CD4-positive, alpha-beta T cell treated with Interleukin-2 at 100 ng/mL for 4 hours (primary cell): ENCODE results near the gene TNFRSF4.
A peak's percentile ranks its signal among the peaks of the same experiment; 100 is the strongest.
"Not testable (repeated sequence)": the region's sequence is repeated elsewhere in the genome, so short reads cannot be mapped to it uniquely, and the experiment has no call there.

ENCODE experiments used
- DNase-seq: peaks from one replicate; pipeline ENCODE4 v3.0.0-alpha.2; 2020; ENCODE audit warnings: low spot score

The TNFRSF4 gene

DNA sequence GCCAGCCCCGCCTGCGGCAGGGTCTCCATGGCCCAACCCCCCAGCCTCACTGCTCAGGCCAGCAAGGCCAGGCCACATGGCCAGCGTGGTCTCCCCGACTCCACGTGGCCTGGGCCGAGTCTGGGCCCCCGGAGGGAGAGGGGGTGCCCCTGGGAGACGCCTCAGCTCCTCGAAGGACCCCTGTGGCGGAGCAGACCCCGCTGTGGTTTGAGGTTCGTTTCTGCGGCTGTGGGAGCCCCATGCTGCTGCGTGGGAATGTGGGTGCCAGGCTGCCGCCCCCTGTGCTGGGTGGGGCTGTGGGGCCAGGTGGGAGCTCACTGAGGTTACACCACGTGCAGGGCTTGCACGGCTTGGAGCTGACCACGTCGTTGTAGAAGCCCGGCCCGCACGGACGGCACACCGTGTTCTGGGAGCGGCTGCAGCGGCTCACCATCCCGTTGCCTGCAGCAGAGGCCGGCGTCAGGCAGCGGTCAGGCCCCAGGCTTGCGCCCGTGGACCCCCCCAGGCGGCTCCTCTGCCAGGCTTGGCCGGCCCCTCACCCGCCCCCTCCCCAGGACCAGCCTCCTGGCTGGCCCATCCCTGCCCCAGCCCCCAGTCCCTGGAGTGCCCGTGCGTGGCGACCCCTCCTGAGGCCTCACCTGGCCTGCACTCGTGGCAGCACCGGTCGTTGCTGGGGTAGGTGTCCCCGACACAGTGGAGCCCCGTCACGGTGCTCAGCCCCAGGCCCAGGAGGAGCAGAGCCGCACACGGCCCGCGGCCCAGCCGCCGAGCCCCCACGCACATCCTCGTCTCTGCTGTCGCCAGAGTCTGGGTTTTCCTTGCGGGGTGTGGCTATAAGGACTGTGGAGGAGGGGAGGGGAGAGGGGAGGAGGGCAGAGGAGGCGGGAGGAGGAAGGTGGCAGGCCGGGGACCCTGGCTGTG is at the start of gene TNFRSF4:
TNFRSF4 (minus strand) TSS at position 809 of the 921 bp plus-strand sequence; CDS start at position 783, 26 bp downstream.
- DNase-seq: peak; percentile 27

DNA sequence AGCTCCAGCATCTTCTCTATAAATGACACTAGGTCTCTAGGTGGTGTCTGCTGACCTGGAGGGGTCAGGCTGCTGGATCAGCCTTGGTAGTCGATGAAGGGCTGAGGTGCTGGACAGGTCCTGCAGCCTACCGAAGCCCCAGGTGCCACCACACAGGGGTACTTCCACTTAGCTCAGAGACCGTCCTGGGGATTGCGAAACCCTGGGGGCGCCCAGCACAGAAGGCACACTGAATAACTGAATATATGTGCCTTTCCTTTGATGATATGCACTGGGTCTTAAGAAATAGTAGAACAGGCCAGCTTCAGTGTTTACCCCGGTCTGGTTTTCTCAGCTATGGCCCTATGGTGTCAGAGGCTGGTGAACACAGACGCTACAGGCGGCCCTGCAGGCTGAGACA is 48.8 kb upstream of the TNFRSF4 start:
- DNase-seq: no peak

DNA sequence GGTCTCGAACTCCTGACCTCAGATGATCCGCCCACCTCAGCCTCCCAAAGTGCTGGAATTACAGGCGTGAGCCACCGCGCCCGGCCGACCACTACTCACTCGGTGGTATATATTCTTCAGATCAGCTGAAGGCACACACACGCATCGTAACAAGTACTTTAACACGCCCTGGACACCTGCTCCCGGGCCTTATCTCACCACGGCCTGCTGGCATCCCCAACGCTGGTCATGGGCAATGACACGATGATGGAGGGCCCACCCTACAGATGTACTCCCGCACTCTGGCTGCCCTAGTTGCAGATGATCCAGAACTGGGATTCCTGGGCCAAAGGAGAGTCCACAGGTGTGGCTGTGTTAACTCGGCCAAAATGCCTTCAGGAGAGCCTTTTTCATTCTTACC is 48.1 kb upstream of the TNFRSF4 start:
- no peak for DNase-seq

DNA sequence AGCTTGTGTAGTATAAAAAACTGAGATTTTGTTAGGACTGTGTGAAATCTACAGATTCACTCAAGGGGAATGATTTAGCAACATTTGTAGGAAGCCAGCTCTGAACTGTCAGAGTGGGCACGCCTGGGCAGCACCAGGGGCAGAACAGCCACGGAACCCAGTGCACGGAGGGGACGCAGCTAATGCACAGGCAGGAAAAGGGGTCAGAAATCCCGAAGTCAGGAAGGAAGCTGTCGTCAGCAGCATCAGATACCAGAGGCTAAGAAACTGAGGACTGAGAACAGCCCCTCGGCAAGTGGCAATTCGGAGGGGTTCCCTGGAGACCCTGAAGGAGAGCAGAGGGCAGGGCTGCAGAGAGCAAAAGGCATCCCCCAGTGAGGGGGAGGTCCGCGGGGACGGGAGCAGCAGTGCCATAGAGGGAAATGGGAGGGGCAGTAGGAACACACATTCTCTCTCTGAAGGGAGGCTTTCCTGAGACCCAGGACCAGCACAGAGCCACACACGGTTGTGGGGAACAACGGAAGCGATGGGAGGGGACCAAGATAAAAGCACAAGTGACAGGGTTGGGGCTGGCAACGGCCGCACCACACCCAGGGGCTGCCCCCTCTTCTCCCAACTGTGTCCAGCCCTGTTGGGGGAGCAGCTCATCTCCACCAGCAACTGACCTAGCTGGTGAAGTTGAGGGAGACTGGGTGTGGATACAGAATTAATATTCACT is 47.0 kb upstream of the TNFRSF4 start:
- no peak for DNase-seq

DNA sequence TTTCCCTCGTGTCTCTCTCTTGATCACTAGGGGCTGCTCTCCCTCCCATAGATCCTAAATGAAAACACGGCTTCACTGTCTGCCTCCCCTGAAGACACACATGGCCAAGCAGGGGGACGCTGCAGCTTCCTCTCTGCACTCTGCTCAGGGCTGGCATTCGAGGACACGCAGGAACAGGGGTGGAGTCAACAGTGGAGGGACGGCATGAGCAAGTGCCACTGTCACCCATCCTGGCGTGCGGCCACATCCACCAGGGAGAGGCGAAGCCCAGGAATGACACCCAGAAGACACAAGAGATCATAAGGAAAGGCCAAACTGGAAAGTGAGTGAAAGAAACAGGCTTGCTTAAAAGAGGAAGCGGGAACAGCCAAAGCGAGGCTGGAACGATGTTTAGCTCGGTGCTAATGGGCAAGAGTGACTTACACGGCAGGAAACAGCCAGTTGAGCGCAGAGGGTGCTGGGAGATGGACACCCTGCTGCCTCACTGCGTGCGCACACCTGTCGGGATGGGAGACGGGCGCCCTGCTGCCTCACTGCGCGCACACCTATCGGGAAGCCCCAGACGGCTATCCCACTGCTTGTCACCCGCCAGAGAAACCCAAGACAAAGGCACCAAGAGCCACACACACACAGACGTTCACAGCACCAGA is 46.1 kb upstream of the TNFRSF4 start:
- no peak for DNase-seq

DNA sequence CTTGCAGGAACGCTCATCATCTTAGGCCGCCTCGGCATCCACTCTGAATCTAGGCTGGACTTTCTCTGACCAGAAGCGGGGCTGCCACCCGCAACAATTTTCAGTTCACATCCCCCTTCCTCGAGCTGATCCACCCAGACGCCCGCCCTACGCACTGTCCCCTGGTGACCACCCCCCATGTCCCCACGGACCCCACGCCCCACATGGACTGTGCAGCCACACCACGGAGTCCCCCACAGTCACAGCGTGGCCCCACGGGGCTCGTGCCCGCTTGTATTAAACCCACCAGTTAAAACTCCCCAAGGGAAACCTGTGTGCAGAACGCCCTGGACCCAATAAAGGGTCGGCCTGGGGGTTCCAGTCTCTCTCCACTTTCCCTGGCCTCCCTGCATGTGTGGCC is 45.6 kb upstream of the TNFRSF4 start:
- no peak for DNase-seq

DNA sequence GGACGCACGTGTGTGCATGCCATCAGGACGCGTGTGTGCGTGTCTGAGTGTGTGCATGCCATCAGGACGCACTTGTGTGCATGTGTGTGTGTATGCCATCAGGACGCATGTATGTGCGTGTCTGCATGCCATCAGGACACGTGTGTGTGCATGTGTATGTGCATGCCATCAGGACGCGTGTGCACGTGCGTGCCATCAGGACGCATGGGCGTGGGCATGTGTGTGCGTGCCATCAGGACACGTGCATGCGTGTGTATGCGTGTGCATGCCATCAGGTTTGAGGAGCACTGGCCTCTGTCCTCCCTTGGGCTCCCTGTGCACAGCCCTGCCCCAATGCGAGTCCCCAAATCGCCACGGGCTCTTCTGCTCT is 45.2 kb upstream of the TNFRSF4 start:
- no peak for DNase-seq

DNA sequence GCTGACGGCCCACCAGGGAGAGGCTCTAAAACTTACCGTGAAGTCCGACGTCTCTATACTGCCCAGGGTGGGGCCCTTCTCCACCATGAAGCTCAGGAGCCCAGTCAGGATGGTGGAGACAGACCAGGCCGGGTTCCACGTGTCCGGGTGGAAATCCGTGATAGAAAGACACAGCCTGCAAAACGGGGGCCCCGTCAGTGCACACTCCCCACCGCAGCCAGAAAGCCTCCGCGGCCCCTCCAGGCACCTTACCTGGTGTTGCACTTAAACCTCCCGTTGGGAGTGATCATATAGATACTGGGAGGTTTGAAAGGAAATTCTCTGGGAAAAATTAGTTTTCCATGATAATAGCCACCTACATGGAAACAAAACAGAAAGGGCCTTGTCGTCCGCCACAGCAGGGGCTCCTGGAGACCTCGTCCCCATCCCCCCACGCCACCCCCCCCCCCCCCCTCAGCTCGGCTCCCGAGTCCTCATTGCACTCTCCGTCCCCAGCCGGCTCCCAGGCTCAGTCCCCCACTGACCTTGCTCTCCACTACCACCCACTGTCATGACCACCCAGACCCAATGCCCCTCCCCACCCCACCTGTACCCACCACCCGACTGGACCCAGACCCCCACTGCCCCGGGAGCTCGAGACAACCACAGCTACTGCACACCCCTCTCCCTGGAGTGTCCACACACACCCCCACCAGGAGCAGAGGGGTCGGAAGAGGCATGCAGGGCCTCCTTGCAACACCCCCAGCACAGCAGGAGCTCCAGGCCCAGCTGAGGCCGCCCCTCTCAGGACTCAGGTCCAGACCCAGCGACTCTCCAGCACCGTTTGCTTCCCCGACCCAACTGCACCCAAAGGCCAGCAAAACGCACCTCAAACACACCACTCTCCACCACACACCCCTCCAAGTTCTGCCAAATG is 43.3 kb upstream of the TNFRSF4 start:
- DNase-seq: no peak

DNA sequence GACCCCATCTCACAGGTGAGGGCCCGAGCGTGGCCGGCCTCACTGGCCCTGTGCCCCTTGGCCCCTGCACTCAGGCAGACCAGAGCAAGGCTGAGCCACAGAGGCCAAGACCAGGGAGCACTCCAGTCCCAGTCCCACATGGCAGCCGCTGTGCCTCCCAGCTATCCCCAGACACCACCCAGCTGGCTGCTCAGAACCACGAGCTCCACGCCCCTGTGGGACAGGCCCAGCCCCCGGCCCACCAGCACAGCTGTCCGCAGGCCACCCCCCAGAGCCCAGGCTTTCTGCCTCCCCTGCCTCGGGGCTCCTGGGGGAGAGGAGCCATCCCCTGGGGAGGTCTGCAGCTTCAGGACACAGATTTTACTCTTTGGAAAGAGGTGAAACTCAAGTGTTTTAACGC is 41.7 kb upstream of the TNFRSF4 start:
- DNase-seq: no peak

DNA sequence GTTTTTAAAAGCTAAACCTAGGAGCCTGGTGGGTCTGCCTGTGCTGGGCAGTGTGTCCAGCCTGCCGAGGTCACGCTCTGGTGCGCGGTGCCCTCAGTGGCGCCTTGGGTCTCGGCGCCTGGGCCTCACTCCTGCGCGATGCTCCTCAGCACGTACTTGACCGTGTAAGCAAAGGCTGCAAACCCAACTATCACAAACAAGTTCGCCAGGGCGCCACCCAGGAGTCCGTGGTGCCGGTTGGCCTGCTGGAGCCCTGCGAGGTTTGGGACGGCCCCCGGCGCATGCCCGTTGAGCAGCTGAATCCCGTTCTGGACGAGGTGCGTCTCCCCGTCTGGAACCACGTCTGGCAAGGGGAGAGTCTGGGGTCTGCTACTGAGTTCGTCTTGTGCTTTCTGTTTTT is 41.1 kb upstream of the TNFRSF4 start:
- DNase-seq: no peak

DNA sequence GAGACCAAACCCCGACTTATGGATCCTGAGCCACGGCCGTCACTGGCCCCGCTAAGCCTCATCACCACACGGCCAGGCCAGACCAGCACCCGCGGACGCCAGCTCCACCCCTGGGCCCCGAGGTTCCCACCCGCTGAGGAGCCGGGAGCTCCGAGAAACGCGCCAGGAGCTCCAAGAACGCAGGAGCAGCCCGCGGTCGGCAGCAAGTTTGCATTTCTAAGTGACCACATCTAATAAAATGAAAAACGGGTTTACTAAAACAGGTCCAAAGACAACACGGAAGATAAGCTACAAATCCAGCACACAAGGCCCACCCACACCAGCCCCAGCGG is 40.7 kb upstream of the TNFRSF4 start:
- no peak for DNase-seq

DNA sequence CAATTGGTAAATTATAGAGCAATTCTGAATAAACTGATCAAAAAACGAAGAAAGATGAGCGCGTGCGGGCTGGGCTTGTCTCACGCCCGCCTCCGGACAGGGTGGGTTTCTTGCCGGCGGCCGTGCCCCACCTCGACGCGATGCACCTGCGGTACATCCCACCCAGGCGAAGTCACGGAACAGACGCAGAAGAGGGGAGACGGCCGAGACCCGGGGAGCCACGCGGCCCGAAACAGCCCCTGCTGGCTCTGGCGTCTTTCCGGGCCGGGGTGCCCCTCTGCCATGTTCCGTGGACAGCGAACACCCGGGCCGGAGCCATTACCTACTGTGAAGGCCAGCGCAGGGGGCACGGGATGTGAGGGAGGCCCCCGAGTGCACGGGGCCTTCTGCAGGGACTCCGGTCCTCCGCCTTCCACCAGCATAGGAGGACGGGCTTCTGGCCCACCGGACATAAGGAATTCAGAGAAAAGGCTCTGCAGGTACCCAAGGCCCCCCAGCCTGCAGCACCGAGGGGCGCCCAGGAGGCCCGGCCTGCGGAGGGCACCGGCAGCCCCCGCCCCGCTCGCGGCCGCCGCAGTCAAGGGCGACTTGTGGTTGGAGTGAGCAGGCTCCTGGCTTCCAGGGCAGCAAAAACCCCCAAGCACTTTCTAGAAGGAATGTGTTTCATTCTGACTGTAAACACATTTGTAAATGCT is 40.2 kb upstream of the TNFRSF4 start:
- no peak for DNase-seq

DNA sequence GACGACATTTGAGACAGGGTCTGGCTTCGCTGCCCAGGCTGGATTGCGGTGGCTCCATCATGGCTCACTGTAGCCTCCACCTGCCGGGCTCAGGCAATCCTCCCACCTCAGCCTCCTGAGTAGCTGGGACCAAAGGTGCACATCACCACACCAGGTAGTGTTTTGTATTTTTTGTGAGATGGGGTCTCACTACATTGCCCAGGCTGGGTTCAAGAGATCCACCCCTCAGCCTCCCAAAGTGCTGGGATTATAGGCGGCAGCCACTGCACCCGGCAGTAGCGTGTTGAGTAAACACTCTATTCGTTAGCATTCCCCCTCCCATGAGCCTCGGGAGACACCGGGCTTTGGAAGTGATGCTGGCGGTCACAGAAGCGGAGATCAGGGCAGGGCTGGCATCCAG is 39.4 kb upstream of the TNFRSF4 start:
- no peak for DNase-seq

DNA sequence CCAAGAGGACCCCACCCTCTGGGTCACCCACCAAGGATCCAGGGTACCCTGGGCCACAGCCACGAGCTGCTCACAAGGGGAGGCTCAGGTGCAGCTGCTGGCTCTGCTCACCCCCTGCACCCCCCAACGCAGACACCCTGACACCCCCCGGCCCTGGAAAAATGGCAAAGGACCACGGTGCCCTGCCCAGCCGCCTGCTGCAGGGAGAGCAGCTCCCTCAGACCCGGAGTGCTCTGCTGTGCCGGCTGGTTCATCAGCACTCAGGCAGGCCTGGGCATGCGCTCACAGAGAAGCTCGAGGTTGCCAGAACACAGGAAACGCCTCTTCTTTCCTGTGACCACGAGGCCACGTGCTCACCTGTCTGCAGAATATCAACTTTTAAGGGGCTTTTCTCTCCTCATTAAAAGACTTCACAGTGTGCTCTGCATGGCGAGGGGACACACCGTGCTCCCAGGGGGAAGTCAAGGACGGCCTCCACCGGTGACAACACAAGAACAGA is 36.9 kb upstream of the TNFRSF4 start:
- peak; percentile 68 for DNase-seq

DNA sequence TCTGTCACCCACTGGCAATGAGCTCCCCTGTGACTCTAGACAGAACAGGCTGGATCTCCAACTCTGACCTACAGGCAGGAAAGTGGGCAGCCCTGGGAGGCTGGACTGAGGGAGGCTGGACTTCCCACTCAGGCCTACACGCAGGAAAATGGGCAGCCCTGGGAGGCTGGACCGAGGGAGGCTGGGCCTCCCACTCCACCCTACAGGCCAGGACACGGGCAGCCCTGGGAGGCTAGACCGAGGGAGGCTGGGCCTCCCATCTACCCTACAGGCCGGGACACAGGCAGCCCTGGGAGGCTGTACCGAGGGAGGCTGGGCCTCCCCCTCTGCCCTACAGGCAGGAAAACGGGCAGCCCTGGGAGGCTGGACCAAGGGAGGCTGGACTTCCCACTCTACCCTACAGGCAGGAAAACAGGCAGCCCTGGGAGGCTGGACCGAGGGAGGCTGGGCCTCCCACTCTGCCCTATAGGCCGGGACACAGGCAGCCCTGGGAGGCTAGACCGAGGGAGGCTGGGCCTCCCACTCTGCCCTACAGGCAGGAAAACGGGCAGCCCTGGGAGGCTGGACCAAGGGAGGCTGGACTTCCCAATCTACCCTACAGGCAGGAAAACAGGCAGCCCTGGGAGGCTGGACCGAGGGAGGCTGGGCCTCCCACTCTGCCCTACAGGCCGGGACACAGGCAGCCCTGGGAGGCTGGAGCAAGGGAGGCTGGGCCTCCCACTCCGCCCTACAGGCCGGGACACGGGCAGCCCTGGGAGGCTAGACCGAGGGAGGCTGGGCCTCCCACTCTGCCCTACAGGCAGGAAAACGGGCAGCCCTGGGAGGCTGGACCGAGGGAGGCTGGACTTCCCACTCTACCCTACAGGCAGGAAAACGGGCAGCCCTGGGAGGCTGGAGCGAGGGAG is 34.3 kb upstream of the TNFRSF4 start:
- DNase-seq: not testable (repeated sequence)

DNA sequence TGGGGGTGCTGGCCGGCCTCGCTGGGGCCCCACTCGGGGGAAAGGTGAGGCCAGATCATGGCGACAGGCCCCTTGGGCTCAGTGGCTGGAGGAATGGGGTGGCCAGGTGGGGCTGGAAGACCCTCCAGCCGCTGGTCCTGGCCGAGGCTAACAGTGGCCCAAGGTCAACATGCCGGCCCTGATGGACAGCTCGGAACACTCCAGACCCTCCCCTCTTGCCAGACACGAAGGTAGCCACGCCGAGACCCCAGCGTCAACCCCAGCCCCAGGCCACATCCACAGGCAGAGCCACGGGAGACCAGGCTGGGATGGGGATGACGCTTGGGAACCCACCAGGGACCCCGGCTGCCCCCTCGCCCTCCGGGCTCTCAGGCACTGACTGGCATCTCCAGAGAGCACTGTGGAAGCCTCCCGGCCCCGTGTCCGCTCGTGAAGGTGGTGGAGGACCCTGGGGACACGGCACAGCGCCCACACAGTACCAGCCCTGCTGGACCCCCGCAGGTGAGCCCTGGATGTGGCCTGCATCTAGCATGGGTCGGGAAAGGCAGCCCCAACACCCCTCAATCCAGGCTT is 33.5 kb upstream of the TNFRSF4 start:
- no peak for DNase-seq

DNA sequence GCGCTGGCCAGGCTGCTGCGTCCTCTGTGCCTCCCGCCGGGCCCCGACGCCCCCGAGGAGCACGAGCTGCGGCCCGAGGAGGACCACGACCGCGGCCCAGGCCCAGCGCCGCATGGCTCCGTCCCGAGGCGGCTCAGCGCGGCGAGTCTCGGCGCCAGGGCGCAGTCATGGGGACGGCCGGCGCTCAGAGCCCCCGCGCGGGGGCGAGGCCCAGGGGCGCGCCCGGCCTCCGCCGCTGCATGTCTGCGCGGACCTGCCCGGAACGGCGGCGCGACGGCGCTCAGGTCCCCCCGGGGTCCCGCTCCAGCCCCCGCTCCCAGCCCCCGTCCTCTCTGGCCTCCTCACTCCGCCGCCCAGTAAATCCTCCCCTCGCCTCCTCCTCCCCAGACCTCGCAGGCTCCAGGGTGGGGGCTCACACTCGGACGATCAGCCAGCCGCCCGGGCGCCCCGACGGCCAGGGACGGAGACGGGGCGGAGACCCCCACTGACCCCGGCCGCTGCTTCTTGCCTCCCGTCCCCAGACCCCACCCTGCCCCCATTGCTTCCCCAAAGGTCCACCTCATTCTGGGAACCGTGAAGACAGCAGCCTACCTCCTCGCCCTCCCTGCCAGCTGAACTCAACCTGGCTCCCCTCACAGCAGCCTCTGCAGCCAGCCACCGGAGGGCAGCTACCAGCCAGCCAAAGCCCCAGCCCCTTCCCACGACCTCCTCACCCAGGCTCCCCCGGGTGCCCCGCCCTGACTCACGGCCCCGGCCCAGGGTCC is 32.8 kb upstream of the TNFRSF4 start, which contains the start of gene C1QTNF12:
C1QTNF12 (minus strand) TSS at position 146 of the 764 bp plus-strand sequence; CDS start at position 114, 32 bp downstream.
- no peak for DNase-seq

DNA sequence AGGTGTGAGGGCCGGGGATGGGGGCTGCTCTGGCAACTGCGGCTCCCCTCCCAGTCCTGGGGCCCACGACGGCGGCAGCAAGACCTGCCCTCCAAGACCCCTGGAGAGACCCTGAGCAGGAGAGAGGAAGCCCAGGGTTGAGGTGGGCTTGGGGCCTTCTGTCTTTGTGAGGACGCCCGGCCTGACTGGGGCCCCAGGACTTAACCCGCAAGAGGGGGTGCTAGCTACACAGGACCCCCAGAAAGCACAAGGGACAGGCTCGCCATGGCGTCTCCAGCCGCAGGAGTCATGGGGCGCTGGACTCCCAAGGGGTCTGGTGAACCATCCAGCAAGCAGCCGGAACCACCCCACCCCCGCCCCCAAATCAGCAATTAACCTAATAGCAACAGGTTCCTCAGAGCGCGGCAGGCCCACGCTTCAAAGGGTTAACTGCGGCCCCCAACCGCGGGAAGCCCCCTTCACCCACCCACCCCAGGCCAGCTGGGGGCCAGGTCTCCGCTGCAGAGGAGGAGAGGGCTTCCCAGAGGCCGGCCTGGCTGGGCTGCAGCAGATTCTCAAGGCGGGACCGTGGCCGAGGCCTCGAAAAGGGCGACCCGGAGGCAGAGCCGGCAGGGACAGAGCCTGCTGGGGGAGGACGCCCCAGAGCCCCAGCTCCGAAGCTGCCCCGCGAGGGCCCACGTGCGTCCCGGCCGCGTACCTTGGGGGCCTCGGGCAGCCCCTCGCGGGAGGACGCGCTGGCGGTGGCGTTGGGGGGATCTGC is 32.0 kb upstream of the TNFRSF4 start:
- DNase-seq: no peak
